ENCODE data around the gene HAGHL.

Gene HAGHL

DNA sequence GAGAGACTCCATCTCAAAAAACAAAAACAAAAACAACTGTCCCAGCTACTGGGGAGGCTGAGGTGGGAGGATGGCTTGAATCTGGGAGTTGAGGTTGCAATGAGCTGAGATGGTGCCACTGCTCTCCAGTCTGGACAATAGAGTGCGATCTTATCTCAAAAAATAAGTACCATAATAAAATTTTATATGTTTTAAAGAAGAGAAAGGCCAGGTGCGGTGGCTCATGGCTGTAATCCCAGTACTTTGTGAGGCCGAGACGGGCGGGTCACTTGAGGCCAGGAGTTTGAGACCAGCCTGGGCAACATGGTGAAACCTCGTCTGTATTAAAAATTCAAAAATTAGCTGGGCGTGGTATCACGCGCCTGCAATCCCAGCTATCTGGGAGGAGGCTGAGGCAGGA, 49.9 kb downstream of the HAGHL start:
- DNase-seq = no peak

DNA sequence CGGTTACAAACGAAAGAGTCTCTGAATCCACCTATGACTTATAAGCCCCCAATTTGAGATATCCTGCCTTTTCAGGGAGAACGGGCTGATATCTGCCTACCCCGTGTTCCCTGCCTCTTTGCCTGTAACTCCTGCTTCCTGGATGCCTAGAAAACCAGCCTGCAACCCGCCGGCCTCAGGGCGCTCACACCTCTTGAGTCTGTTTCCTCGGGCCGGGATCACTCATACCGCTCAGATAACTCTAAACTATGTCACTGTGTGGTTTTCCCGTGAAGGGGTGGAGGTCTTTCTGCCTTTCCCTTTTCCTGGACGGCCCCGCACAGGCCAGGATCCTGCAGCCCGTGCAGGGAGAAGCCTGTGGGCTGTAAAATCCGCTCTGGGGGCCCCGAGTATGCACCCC, 50.9 kb downstream of the HAGHL start:
- no peak for DNase-seq

DNA sequence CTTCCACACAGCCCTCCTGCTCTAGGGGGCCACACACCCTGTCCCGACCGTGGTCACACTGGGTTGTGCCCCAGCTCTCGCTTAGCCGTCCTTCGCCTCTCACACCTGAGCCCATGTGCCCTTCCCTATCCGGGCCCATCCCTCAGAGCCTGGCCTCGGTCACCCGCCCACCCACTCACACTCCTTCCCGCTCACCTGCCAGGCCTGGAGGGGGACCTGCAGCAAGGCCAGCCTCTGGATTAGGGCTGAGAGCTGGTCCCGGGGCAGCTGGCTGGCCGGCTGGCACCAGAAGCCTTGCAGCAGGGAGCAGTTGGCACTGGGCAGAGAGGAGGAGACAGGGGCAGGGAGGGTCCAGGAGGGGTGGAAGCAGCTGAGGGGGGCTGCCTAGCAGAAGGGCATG, 51.5 kb downstream of the HAGHL start:
- no peak for DNase-seq

DNA sequence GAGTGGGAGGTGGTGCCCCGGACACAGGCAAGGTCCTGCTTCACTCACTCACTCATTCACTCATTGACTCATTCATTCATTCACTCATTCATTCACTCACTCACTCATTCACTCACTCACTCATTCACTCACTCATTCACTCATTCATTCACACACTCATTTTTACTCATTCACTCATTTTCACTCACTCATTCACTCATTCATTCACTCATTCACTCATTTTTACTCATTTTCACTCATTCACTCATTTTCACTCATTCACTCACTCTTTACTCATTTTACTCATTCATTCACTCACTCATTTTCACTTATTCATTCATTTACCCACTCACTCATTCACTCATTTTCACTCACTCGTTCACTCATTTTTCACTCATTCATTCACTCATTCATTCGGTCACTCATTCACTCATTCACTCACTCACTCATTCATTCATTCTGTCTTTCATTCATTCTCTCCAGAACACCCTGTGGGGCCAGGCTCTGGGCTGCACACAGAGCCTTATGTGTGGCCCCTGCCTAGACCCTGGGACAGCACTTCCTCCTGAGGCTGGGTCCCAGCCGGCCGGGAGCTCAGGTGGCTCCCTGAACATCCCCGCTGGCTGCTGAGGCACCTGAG, 52.1 kb downstream of the HAGHL start:
- no peak for DNase-seq
